Measurements from ENCODE around the gene TBPL1. TPM values are rescaled to one million over a fixed set of nuclear protein-coding genes. Genes with fewer than 3 reads are reported as not detected.
A peak's percentile ranks its signal among the peaks of the same experiment; 100 is the strongest.

TBPL1 gene
- total RNA-seq, 1 donor from 2014 or later: 27.7 TPM

DNA sequence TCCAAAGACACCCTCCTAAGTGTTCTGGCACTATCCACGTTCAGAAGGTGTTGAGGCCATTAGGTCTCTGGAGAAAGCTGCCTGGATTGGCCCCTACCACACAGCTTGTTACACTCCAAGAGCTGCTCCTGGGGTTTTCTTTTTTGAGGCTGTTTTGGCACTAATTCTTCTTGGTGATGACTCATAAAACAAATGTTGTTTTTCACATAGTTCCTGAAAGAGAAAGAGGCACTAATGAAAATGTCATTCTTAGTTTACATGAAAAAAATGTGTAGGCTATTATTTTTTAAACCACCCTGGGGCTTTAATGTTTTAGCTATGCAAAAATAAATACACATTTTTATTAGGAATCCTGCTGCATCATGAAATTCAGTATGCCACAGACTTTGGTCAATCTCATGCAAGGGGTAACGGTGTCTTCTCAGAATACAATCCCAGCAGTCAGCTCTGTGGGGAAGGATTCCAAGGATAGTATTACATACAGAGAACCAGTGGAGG, 38.1 kb downstream of the TBPL1 start:
- TF ChIP-seq, protein P1, sequence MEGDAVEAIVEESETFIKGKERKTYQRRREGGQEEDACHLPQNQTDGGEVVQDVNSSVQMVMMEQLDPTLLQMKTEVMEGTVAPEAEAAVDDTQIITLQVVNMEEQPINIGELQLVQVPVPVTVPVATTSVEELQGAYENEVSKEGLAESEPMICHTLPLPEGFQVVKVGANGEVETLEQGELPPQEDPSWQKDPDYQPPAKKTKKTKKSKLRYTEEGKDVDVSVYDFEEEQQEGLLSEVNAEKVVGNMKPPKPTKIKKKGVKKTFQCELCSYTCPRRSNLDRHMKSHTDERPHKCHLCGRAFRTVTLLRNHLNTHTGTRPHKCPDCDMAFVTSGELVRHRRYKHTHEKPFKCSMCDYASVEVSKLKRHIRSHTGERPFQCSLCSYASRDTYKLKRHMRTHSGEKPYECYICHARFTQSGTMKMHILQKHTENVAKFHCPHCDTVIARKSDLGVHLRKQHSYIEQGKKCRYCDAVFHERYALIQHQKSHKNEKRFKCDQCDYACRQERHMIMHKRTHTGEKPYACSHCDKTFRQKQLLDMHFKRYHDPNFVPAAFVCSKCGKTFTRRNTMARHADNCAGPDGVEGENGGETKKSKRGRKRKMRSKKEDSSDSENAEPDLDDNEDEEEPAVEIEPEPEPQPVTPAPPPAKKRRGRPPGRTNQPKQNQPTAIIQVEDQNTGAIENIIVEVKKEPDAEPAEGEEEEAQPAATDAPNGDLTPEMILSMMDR (IDR thresholded peaks at IDR 0.05; ENCODE audit: insufficient read depth, low read length, poor library complexity, severe bottlenecking): no peak
- no peak overlapping the region for H3K4me3 ChIP-seq (ENCODE audit: low read depth, low read length)
- peaks cover 1% of the 10 kb centered on the region for H3K36me3 ChIP-seq (ENCODE audit: control insufficient read depth, insufficient read depth, low read length)
- DNase-seq (ENCODE audit: low read depth): peak; percentile 23
- no peaks in the 10 kb centered on the region for H3K27me3 ChIP-seq (ENCODE audit: control insufficient read depth, insufficient read depth, low read length)

GRCh38 chr6:133992992-133993680, 40.1 kb downstream of the TBPL1 start:
- TF ChIP-seq, protein P1 (IDR thresholded peaks at IDR 0.05; ENCODE audit: insufficient read depth, low read length, poor library complexity, severe bottlenecking): no peak
- DNase-seq (ENCODE audit: low read depth): no peak
- H3K4me3 ChIP-seq (ENCODE audit: low read depth, low read length): no peak overlapping the region
- peaks cover 1% of the 10 kb centered on the region for H3K36me3 ChIP-seq (ENCODE audit: control insufficient read depth, insufficient read depth, low read length)
- no peaks in the 10 kb centered on the region for H3K27me3 ChIP-seq (ENCODE audit: control insufficient read depth, insufficient read depth, low read length)

DNA sequence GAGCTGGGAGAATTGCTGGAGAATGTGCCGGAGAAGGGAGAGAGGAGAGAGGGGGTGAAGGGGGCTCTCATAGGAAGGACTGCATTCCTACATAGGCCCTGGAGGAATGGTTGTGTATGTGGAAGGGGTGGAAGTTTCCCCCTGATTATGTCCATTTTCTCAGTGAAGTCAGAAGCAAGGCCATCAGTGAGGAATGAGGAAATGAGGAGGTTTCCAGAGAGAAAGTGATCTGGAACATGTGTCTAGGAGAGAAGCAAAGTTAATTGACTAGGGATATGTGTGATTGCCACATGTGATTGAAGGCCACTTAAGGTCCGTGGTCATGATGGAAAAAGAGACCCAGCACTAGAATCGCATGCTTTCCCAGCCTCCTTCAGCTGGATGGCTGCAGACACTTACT, 42.3 kb downstream of the TBPL1 start:
- TF ChIP-seq, protein P1 (IDR thresholded peaks at IDR 0.05; ENCODE audit: insufficient read depth, low read length, poor library complexity, severe bottlenecking): no peak
- Histone ChIP-seq H3K36me3 (ENCODE audit: control insufficient read depth, insufficient read depth, low read length) (peaks cover 1% of the 10 kb centered on the region), H3K27me3 (ENCODE audit: control insufficient read depth, insufficient read depth, low read length) (no peaks in the 10 kb centered on the region), H3K4me3 (ENCODE audit: low read depth, low read length) (no peak overlapping the region)
- no peak for DNase-seq (ENCODE audit: low read depth)

DNA sequence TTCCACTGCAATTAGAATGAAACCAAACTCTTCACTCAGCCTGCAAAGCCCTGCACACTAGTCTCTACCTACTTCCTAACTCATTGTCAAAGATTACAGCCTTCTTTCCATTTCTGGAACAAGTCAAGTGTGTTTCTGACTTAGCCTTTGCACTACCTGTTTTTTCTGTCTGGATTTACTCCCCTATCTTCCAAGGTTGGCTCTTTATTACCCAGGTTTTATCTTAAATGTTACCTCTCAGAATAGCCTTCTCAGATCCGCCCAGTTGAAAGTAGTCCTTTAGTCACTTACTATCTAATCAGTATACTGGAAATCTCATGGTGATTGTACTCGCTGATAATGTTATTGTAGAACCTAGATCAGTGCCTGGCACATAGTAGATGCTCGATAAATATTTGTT, 42.7 kb downstream of the TBPL1 start:
- TF ChIP-seq, protein P1 (IDR thresholded peaks at IDR 0.05; ENCODE audit: insufficient read depth, low read length, poor library complexity, severe bottlenecking): no peak
- DNase-seq (ENCODE audit: low read depth): no peak
- Histone ChIP-seq H3K36me3 (ENCODE audit: control insufficient read depth, insufficient read depth, low read length) (peaks cover 1% of the 10 kb centered on the region), H3K4me3 (ENCODE audit: low read depth, low read length) (no peak overlapping the region), H3K27me3 (ENCODE audit: control insufficient read depth, insufficient read depth, low read length) (no peaks in the 10 kb centered on the region)

- no peak for DNase-seq (ENCODE audit: low read depth)
- no peaks in the 10 kb centered on the region for H3K27me3 ChIP-seq (ENCODE audit: control insufficient read depth, insufficient read depth, low read length)
- H3K36me3 ChIP-seq (ENCODE audit: control insufficient read depth, insufficient read depth, low read length): peaks cover 1% of the 10 kb centered on the region
- H3K4me3 ChIP-seq (ENCODE audit: low read depth, low read length): no peak overlapping the region
- TF ChIP-seq, protein P1 (IDR thresholded peaks at IDR 0.05; ENCODE audit: insufficient read depth, low read length, poor library complexity, severe bottlenecking): no peak
These were observed 44.2 kb downstream of the TBPL1 start for GRCh38 chr6:133997267-133997666.

DNA sequence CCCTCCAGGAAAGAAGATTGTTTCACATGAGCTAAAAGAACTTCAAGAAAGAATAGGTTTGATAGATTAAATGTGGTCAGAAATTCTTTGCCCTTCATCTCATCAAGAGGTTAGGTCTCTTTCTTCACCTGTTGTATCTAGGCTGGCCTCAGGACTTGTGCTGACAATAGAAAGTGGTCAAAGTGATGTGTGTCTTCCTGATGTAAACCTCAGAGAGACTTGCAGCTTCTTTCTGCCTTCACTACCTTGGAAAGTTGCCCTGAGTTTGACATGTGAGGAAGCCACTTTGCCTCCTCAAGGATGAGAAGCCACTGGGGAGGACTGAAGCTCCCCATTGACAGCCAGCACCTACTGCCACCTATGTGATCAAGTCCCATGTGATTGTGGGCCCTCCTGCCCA, 46.3 kb downstream of the TBPL1 start:
- H3K4me3 ChIP-seq (ENCODE audit: low read depth, low read length): no peak overlapping the region
- TF ChIP-seq, protein P1 (IDR thresholded peaks at IDR 0.05; ENCODE audit: insufficient read depth, low read length, poor library complexity, severe bottlenecking): no peak
- H3K36me3 ChIP-seq (ENCODE audit: control insufficient read depth, insufficient read depth, low read length): no peaks in the 10 kb centered on the region
- H3K27me3 ChIP-seq (ENCODE audit: control insufficient read depth, insufficient read depth, low read length): no peaks in the 10 kb centered on the region
- no peak for DNase-seq (ENCODE audit: low read depth)

Measured in kidney epithelial cell (primary cell).